ENCODE data around the gene WDR88.
"Not testable (repeated sequence)": the region's sequence is repeated elsewhere in the genome, so short reads cannot be mapped to it uniquely, and the experiment has no call there.

Gene WDR88

DNA sequence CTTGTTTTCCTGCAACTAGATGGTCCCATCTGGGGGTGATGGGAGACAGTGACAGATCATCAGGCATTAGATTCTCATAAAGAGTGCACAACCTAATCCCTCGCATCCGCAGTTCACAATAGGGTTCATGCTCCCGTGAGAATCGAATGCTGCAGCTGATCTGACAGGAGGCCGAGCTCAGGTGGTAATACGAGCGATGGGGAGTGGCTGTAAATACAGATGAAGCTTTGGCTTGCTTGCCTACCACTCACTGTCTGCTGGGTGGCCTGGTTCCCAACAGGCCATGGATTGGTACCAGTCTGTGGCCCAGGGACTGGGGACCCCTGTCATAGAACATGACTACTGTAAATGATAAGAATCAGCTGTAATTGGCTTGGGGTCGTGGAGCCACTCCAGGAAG is 28.0 kb downstream of the WDR88 start:
- no peaks in the 10 kb centered on the region for H3K9me3 ChIP-seq (ENCODE audit: control insufficient read depth, insufficient read depth, low read length)
- no peaks in the 10 kb centered on the region for H3K27me3 ChIP-seq (ENCODE audit: control insufficient read depth, low read length)
- peaks cover 4% of the 10 kb centered on the region; the same call in 1 of the 2 replicates for H3K4me1 ChIP-seq (ENCODE audit: control insufficient read depth, low read length)
- no peaks in the 10 kb centered on the region for H3F3A ChIP-seq (ENCODE audit: control insufficient read depth, insufficient read depth)
- H3K9me2 ChIP-seq (replicated peaks; ENCODE audit: control insufficient read depth, low read length) = no peaks in the 10 kb centered on the region
- TF ChIP-seq, protein P1, sequence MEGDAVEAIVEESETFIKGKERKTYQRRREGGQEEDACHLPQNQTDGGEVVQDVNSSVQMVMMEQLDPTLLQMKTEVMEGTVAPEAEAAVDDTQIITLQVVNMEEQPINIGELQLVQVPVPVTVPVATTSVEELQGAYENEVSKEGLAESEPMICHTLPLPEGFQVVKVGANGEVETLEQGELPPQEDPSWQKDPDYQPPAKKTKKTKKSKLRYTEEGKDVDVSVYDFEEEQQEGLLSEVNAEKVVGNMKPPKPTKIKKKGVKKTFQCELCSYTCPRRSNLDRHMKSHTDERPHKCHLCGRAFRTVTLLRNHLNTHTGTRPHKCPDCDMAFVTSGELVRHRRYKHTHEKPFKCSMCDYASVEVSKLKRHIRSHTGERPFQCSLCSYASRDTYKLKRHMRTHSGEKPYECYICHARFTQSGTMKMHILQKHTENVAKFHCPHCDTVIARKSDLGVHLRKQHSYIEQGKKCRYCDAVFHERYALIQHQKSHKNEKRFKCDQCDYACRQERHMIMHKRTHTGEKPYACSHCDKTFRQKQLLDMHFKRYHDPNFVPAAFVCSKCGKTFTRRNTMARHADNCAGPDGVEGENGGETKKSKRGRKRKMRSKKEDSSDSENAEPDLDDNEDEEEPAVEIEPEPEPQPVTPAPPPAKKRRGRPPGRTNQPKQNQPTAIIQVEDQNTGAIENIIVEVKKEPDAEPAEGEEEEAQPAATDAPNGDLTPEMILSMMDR (IDR thresholded peaks at IDR 0.05; ENCODE audit: low read depth, low read length, poor library complexity, severe bottlenecking) = no peak
- TF ChIP-seq EZH2phosphoT487 (IDR thresholded peaks at IDR 0.05; ENCODE audit: borderline replicate concordance, low read length) = no peak
- no peak overlapping the region for H3K27ac ChIP-seq (ENCODE audit: low read depth, low read length)
- H4K20me1 ChIP-seq (ENCODE audit: control insufficient read depth, insufficient read depth, low read depth, low read length) = no peaks in the 10 kb centered on the region
- H3K79me2 ChIP-seq (ENCODE audit: control insufficient read depth, low read length) = no peaks in the 10 kb centered on the region
- H3K36me3 ChIP-seq (ENCODE audit: control insufficient read depth, low read length) = no peaks in the 10 kb centered on the region
- H3K4me2 ChIP-seq (ENCODE audit: low read length) = no peak overlapping the region
- H3K4me3 ChIP-seq (ENCODE audit: low read length) = no peak overlapping the region

DNA sequence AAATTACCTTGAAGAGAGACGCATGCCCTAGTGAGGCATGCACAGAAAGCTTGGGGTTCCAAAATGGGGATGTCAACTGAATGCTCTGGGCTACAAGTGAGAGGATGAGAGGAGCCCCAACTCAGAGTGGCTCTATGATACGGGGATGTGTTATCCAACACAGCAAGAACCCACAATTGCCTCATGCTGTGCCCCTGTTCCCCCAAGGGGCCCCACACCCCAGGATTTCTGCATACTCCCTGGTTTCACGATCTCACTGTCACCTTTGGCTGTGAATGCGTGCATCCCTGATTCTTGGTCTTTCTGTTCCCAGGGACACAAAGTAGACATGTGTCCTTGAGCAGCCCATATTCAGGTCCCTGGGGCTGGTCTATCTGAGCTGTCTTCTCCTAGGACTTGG is 29.3 kb downstream of the WDR88 start:
- H3K27me3 ChIP-seq (ENCODE audit: control insufficient read depth, low read length) = no peaks in the 10 kb centered on the region
- H4K20me1 ChIP-seq (ENCODE audit: control insufficient read depth, insufficient read depth, low read depth, low read length) = no peaks in the 10 kb centered on the region
- no peak overlapping the region for H3K27ac ChIP-seq (ENCODE audit: low read depth, low read length)
- no peaks in the 10 kb centered on the region for H3K79me2 ChIP-seq (ENCODE audit: control insufficient read depth, low read length)
- no peaks in the 10 kb centered on the region for H3K9me3 ChIP-seq (ENCODE audit: control insufficient read depth, insufficient read depth, low read length)
- H3K4me1 ChIP-seq (ENCODE audit: control insufficient read depth, low read length) = peaks cover 4% of the 10 kb centered on the region; the same call in 1 of the 2 replicates
- TF ChIP-seq EZH2phosphoT487 (IDR thresholded peaks at IDR 0.05; ENCODE audit: borderline replicate concordance, low read length) = no peak
- TF ChIP-seq, protein P1 (IDR thresholded peaks at IDR 0.05; ENCODE audit: low read depth, low read length, poor library complexity, severe bottlenecking) = no peak
- no peak overlapping the region for H3K4me3 ChIP-seq (ENCODE audit: low read length)
- H3K9me2 ChIP-seq (replicated peaks; ENCODE audit: control insufficient read depth, low read length) = no peaks in the 10 kb centered on the region
- no peaks in the 10 kb centered on the region for H3F3A ChIP-seq (ENCODE audit: control insufficient read depth, insufficient read depth)
- no peaks in the 10 kb centered on the region for H3K36me3 ChIP-seq (ENCODE audit: control insufficient read depth, low read length)
- no peak overlapping the region for H3K4me2 ChIP-seq (ENCODE audit: low read length)

DNA sequence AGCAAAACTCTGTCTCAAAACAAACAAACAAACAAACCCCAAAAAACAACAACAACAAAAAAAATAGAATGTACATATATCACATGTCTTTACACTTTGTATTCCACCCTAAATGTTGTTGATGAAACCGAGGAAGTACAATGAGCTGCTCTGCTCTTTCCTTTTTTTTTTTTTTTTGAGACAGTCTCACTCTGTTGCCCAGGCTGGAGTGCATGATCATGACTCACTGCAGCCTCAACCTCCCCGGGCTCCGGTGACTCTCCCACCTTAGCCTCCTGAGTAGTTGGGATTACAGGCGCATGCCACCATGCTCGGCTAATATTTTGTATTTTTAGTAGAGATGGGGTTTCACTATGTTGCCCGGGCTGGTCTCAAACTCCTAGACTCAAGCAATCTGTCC is 31.6 kb downstream of the WDR88 start:
- no peaks in the 10 kb centered on the region for H3K36me3 ChIP-seq (ENCODE audit: control insufficient read depth, low read length)
- no peaks in the 10 kb centered on the region for H3K9me3 ChIP-seq (ENCODE audit: control insufficient read depth, insufficient read depth, low read length)
- TF ChIP-seq, protein P1 (IDR thresholded peaks at IDR 0.05; ENCODE audit: low read depth, low read length, poor library complexity, severe bottlenecking) = no peak
- TF ChIP-seq EZH2phosphoT487 (IDR thresholded peaks at IDR 0.05; ENCODE audit: borderline replicate concordance, low read length) = no peak
- H4K20me1 ChIP-seq (ENCODE audit: control insufficient read depth, insufficient read depth, low read depth, low read length) = no peaks in the 10 kb centered on the region
- H3K4me1 ChIP-seq (ENCODE audit: control insufficient read depth, low read length) = peaks cover 4% of the 10 kb centered on the region; the same call in 1 of the 2 replicates
- no peak overlapping the region for H3K4me3 ChIP-seq (ENCODE audit: low read length)
- H3K9me2 ChIP-seq (replicated peaks; ENCODE audit: control insufficient read depth, low read length) = no peaks in the 10 kb centered on the region
- no peaks in the 10 kb centered on the region for H3K27me3 ChIP-seq (ENCODE audit: control insufficient read depth, low read length)
- H3K27ac ChIP-seq (ENCODE audit: low read depth, low read length) = no peak overlapping the region
- no peaks in the 10 kb centered on the region for H3K79me2 ChIP-seq (ENCODE audit: control insufficient read depth, low read length)
- H3K4me2 ChIP-seq (ENCODE audit: low read length) = no peak overlapping the region
- no peaks in the 10 kb centered on the region for H3F3A ChIP-seq (ENCODE audit: control insufficient read depth, insufficient read depth)

DNA sequence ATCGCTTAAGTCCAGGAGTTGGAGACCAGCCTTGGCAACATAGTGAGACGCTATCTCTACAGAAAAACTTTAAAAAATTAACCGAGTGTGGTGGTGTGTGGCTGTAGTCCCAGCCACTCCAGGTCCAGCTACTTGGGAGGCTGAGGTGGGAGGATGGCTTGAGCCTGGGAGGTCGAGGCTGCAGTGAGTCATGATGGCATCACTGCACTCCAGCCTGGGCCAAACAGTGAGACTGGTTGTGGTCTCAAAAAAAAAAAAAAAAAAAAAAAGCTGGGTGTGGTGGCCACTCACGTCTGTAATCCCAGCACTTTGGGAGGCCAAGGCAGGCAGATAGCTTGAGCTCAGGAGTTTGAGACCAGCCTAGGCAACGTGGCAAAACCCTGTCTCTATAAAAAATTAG is 34.1 kb downstream of the WDR88 start:
- not testable (repeated sequence) for H3K36me3 ChIP-seq (ENCODE audit: control insufficient read depth, low read length); H3K9me2 ChIP-seq (replicated peaks; ENCODE audit: control insufficient read depth, low read length); H3K27ac ChIP-seq (ENCODE audit: low read depth, low read length); H3K79me2 ChIP-seq (ENCODE audit: control insufficient read depth, low read length); H3K4me3 ChIP-seq (ENCODE audit: low read length); H3K4me1 ChIP-seq (ENCODE audit: control insufficient read depth, low read length); H3F3A ChIP-seq (ENCODE audit: control insufficient read depth, insufficient read depth); H4K20me1 ChIP-seq (ENCODE audit: control insufficient read depth, insufficient read depth, low read depth, low read length); H3K27me3 ChIP-seq (ENCODE audit: control insufficient read depth, low read length); H3K4me2 ChIP-seq (ENCODE audit: low read length); H3K9me3 ChIP-seq (ENCODE audit: control insufficient read depth, insufficient read depth, low read length)

Data from DOHH2 (cell line).